CD4-positive, alpha-beta T cell (primary cell): ENCODE measurements around the gene HIBADH. TPM values are rescaled to one million over a fixed set of nuclear protein-coding genes. Genes with fewer than 3 reads are reported as not detected.

Source experiments
- ATAC-seq: fragments of 200-7000 bp; cut with Tn5 transposase; one replicate; pipeline ENCODE4 v1.10.0; 2022; ENCODE audit warnings: mild to moderate bottlenecking; ENCODE audit not compliant: poor library complexity
- CTCF ChIA-PET: fragments of 350-600 bp; sonication (Branson Sonifier 250); formaldehyde crosslinking; loops from one replicate; lab custom pipeline; 2021; ENCODE audit warnings: antibody characterized with exemption, inconsistent platforms; lab: Charles Lee
- POLR2A ChIA-PET: fragments of 350-600 bp; sonication (Branson Sonifier 250); formaldehyde crosslinking; loops from one replicate; lab custom pipeline; 2021; ENCODE audit warnings: antibody characterized with exemption, inconsistent platforms; lab: Charles Lee
- DNase-seq, 14 experiments: peaks; one replicate each; pipeline ENCODE4 v3.0.0-alpha.2; 2013 to 2020; ENCODE audit warnings: mixed read lengths in 2 of 14
- H3K27ac ChIP-seq, 2 donors: one replicate each; pipeline versions ENCODE4 v1.5.1 to v1.7.0; 2013; ENCODE audit warnings: low read length in 2 of 2, low read depth in 1 of 2, mild to moderate bottlenecking in 1 of 2
- H3K27me3 ChIP-seq, 2 experiments: 1 replicate in 1 of 2; 2 replicates in 1 of 2; pipeline versions ENCODE4 v1.6.1 to v1.7.0; 2013; ENCODE audit warnings: low read length in 2 of 2, control low read depth in 1 of 2, mild to moderate bottlenecking in 1 of 2, moderate library complexity in 1 of 2; ENCODE audit not compliant: insufficient read depth in 2 of 2, control insufficient read depth in 1 of 2
- H3K36me3 ChIP-seq: one replicate; pipeline ENCODE4 v1.6.1; 2013; ENCODE audit warnings: low read length, control low read depth; ENCODE audit not compliant: insufficient read depth
- H3K4me1 ChIP-seq: one replicate; pipeline ENCODE4 v1.6.1; 2013; ENCODE audit warnings: low read length, control low read depth; ENCODE audit not compliant: insufficient read depth
- H3K4me3 ChIP-seq: one replicate; pipeline ENCODE4 v1.5.1; 2013; ENCODE audit warnings: mild to moderate bottlenecking, low read length, moderate library complexity
- H3K9me3 ChIP-seq, 2 experiments: 1 replicate in 1 of 2; 2 replicates in 1 of 2; pipeline versions ENCODE4 v1.6.1 to v1.7.0; 2013; ENCODE audit warnings: low read length in 2 of 2, mild to moderate bottlenecking in 2 of 2, control low read depth in 1 of 2, moderate library complexity in 1 of 2; ENCODE audit not compliant: control insufficient read depth in 1 of 2, insufficient read depth in 1 of 2
- H3K27ac Mint-ChIP-seq: one replicate; pipeline ENCODE4 v1.8.0; 2020; ENCODE audit warnings: mixed read lengths
- H3K27me3 Mint-ChIP-seq: one replicate; pipeline ENCODE4 v1.8.0; 2021; ENCODE audit warnings: mixed read lengths
- H3K36me3 Mint-ChIP-seq: one replicate; pipeline ENCODE4 v1.8.0; 2021; ENCODE audit warnings: low read depth, mixed read lengths
- H3K4me1 Mint-ChIP-seq: one replicate; pipeline ENCODE4 v1.8.0; 2021; ENCODE audit warnings: low read depth, mixed read lengths
- H3K4me3 Mint-ChIP-seq: one replicate; pipeline ENCODE4 v1.8.0; 2020; ENCODE audit warnings: mild to moderate bottlenecking, mixed read lengths
- H3K9me3 Mint-ChIP-seq: one replicate; pipeline ENCODE4 v1.8.0; 2020; ENCODE audit warnings: mixed read lengths
- intact Hi-C, 2 experiments: fragments of 100-400 bp; cut with DNase I in 1 of 2; cut with micrococcal nuclease in 1 of 2; formaldehyde crosslinking; loops; one replicate each; pipeline versions ENCODE4 v1.15.1 to v1.9.0; 2023 to 2025; cut with DNase I, micrococcal nuclease
- total RNA-seq, 174 experiments: library from RNA in 2 of 174; stranded (reverse) in 2 of 174; gene quantifications; one replicate each; pipeline ENCODE4 v1.2.3 and lab custom pipeline; 2021 to 2026
- TF ChIP-seq, protein P1 (sequence below): fragments of 200-600 bp; IDR thresholded peaks from one replicate; pipeline ENCODE4 v1.8.0; 2022; ENCODE audit warnings: antibody characterized with exemption, mild to moderate bottlenecking

Gene HIBADH
- total RNA-seq, 2 experiments from 2014 or later = 6.3 to 8.4 TPM

DNA sequence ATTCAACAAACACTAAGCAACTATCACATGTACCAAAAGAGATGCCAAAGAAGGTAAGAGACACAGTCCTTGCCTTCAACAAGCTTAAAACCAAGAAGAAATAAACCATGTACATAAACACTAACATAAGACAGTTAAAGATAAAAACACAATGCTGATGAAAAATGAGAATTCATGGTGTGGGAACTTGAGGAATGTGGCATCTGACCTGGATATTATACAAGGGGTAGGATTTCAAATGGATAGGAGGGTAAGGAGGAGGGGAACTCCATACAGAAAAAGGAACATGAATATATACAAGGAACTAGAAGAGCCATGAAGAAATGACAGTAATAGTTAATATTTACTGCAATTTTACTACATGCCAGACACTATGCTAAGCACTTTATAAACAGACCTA is 11.0 kb downstream of the HIBADH start:
- ChIA-PET POLR2A (no interaction called here), CTCF (no interaction called here)
- ATAC-seq = no peak
- TF ChIP-seq, protein P1, sequence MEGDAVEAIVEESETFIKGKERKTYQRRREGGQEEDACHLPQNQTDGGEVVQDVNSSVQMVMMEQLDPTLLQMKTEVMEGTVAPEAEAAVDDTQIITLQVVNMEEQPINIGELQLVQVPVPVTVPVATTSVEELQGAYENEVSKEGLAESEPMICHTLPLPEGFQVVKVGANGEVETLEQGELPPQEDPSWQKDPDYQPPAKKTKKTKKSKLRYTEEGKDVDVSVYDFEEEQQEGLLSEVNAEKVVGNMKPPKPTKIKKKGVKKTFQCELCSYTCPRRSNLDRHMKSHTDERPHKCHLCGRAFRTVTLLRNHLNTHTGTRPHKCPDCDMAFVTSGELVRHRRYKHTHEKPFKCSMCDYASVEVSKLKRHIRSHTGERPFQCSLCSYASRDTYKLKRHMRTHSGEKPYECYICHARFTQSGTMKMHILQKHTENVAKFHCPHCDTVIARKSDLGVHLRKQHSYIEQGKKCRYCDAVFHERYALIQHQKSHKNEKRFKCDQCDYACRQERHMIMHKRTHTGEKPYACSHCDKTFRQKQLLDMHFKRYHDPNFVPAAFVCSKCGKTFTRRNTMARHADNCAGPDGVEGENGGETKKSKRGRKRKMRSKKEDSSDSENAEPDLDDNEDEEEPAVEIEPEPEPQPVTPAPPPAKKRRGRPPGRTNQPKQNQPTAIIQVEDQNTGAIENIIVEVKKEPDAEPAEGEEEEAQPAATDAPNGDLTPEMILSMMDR = no peak
- Mint-ChIP-seq H3K27ac (no peak overlapping the region), H3K36me3 (peaks cover 60% of the 10 kb centered on the region), H3K27me3 (no peaks in the 10 kb centered on the region), H3K4me1 (peaks cover 6% of the 10 kb centered on the region), H3K9me3 (no peaks in the 10 kb centered on the region), H3K4me3 (no peak overlapping the region)
- H3K9me3 ChIP-seq = no peaks in the 10 kb centered on the region
- H3K27ac ChIP-seq = no peak overlapping the region
- intact Hi-C loops = no loop called here
- H3K27me3 ChIP-seq = no peaks in the 10 kb centered on the region
- no peak overlapping the region for H3K4me3 ChIP-seq
- DNase-seq = no peak
- no peaks in the 10 kb centered on the region for H3K4me1 ChIP-seq
- H3K36me3 ChIP-seq = peaks cover 21% of the 10 kb centered on the region

GRCh38 chr7:27650283-27650682 is 12.4 kb downstream of the HIBADH start:
- ATAC-seq (no peak), DNase-seq (no peak)
- ChIA-PET CTCF (no interaction called here), POLR2A (interaction anchor here (0.8 kb wide), 1 partner anchor 13 kb away, joined by 3 read pairs; no protein-coding TSS in a partner anchor)
- H3K36me3 Mint-ChIP-seq = peaks cover 61% of the 10 kb centered on the region
- intact Hi-C loops = no loop called here
- no peak overlapping the region for H3K27ac Mint-ChIP-seq
- TF ChIP-seq, protein P1 = no peak
- no peak overlapping the region for H3K4me3 Mint-ChIP-seq
- H3K4me1 ChIP-seq = no peaks in the 10 kb centered on the region
- peaks cover 21% of the 10 kb centered on the region for H3K36me3 ChIP-seq
- no peak overlapping the region for H3K27ac ChIP-seq
- no peaks in the 10 kb centered on the region for H3K9me3 Mint-ChIP-seq
- H3K4me3 ChIP-seq = no peak overlapping the region
- peaks cover 9% of the 10 kb centered on the region for H3K4me1 Mint-ChIP-seq
- no peaks in the 10 kb centered on the region for H3K9me3 ChIP-seq
- H3K27me3 Mint-ChIP-seq = no peaks in the 10 kb centered on the region
- H3K27me3 ChIP-seq = no peaks in the 10 kb centered on the region

GRCh38 chr7:27647489-27647888 is 15.2 kb downstream of the HIBADH start:
- Mint-ChIP-seq H3K27ac (no peak overlapping the region), H3K27me3 (no peaks in the 10 kb centered on the region), H3K4me3 (no peak overlapping the region), H3K36me3 (peaks cover 66% of the 10 kb centered on the region), H3K4me1 (peaks cover 16% of the 10 kb centered on the region), H3K9me3 (no peaks in the 10 kb centered on the region)
- ChIA-PET POLR2A (no interaction called here), CTCF (no interaction called here)
- Histone ChIP-seq H3K27ac (no peak overlapping the region), H3K4me3 (no peak overlapping the region), H3K27me3 (no peaks in the 10 kb centered on the region), H3K36me3 (peaks cover 21% of the 10 kb centered on the region), H3K9me3 (no peaks in the 10 kb centered on the region), H3K4me1 (no peaks in the 10 kb centered on the region)
- intact Hi-C loops = no loop called here
- no peak for DNase-seq
- no peak for ATAC-seq
- TF ChIP-seq, protein P1 = no peak
